SH-SY5Y (cell line): ENCODE data around the gene PARVB.

Experiments used
- GATA2 ChIP-seq: IDR thresholded peaks from 2 replicates; pipeline ENCODE4 v1.6.1; 2011; ENCODE audit warnings: mild to moderate bottlenecking, low read depth, low read length
- GATA3 ChIP-seq: IDR thresholded peaks from 2 replicates; pipeline ENCODE4 v1.6.1; 2011; ENCODE audit warnings: low read depth, mild to moderate bottlenecking, low read length, moderate library complexity

DNA sequence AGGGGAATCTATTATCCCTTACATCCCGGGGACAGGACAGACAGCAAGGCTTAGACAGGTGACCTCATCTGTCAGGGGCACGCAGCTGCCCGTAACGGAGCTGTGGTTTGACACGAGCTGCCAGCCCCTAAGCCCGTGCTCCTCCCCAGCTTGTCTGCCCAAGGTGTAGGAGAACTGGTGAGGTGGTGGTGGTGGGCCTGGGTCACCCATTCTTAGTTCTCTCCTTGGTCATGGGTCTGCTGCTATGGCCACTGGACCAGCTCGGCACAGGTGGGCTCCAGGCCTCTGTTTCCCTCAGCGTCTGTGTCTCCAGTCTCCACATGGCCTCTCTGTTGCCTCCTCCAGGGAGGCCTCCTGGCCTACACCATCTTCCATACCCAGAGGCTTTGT, 162.0 kb downstream of the PARVB start:
- TF ChIP-seq GATA2 (no peak), GATA3 (no peak)
